A375 (cell line): Measurements from ENCODE around the gene RNF113A. TPM values are rescaled to one million over a fixed set of nuclear protein-coding genes. Genes with fewer than 3 reads are reported as not detected.

ENCODE experiments used
- total RNA-seq: library from RNA; depleted of rRNA; stranded (reverse); fragments of >200 nt; shearing (Covaris generic); gene quantifications from 2 replicates; pipeline ENCODE4 v1.2.3, GENCODE V29; 2014; rRNA removed

Gene RNF113A
- 21.7 and 27.9 TPM in 2 replicates for total RNA-seq

GRCh38 chrX:119871599-119872395 is at the start of gene RNF113A, which contains the start of gene NDUFA1:
RNF113A (minus strand) TSS chrX:119871733; CDS start chrX:119871613, 120 bp downstream.
NDUFA1 (plus strand) TSS chrX:119871832; CDS start chrX:119871912, 80 bp downstream.

GRCh38 chrX:119895843-119896326 is 24.4 kb upstream of the RNF113A start, which contains the start of gene AKAP14:
AKAP14 (plus strand) TSS chrX:119895893; CDS start chrX:119903224, 7,331 bp downstream.

GRCh38 chrX:119852382-119853353 is 18.9 kb downstream of the RNF113A start, which contains the start of gene UPF3B:
UPF3B (minus strand) TSS chrX:119852963; CDS start chrX:119852928, 35 bp downstream.

Other genes with a start within 250 kb of the RNF113A start
- gene SEPTIN6, start 178.6 kb downstream of the RNF113A start, total RNA-seq = 11.5 and 15.3 TPM in 2 replicates
- gene SOWAHD, start 113.1 kb downstream of the RNF113A start, total RNA-seq = not detected in 2 replicates
- 2,145 and 2,387 TPM in 2 replicates for gene RPL39, start 80.1 kb downstream of the RNF113A start, total RNA-seq
- gene UPF3B, start 18.8 kb downstream of the RNF113A start, total RNA-seq = 5.7 and 7.7 TPM in 2 replicates
- gene NDUFA1, start 99 bp upstream of the RNF113A start, total RNA-seq = 115 and 146 TPM in 2 replicates
- gene AKAP14, start 24.2 kb upstream of the RNF113A start, total RNA-seq = not detected in 2 replicates
- 6.6 and 6.8 TPM in 2 replicates for gene NKAP, start 72.0 kb upstream of the RNF113A start, total RNA-seq
- gene RHOXF2B, start 206.0 kb upstream of the RNF113A start, total RNA-seq = not detected in 2 replicates
- not detected in 2 replicates for gene RHOXF1, start 244.2 kb upstream of the RNF113A start, total RNA-seq